ENCODE results near the gene C3orf18. TPM values are rescaled to one million over a fixed set of nuclear protein-coding genes. Genes with fewer than 3 reads are reported as not detected.

Gene C3orf18
- total RNA-seq, 1 donor from 2014 or later, result 57.2 TPM

- Histone ChIP-seq H3K9me3 (replicated peaks) (no peaks in the 10 kb centered on the region), H3K27ac (replicated peaks) (peak overlapping the region; percentile 100), H3K36me3 (peaks cover 21% of the 10 kb centered on the region), H3K4me1 (peaks cover 83% of the 10 kb centered on the region), H3K27me3 (ENCODE audit: low read depth) (no peaks in the 10 kb centered on the region), H3K4me3 (peak overlapping the region; percentile 81)
- intact Hi-C loops (cut with micrococcal nuclease), result no loop called here
- DNase-seq, result peak; percentile 22
- TF ChIP-seq CTCF (IDR thresholded peaks at IDR 0.05; ENCODE audit: borderline replicate concordance), result no peak
Measured at GRCh38 chr3:50610181-50610971, 42.8 kb upstream of the C3orf18 start.

GRCh38 chr3:50609763-50610085 is 42.2 kb upstream of the C3orf18 start:
- no peak for DNase-seq
- intact Hi-C loops (cut with micrococcal nuclease), result no loop called here
- Histone ChIP-seq H3K9me3 (replicated peaks) (no peaks in the 10 kb centered on the region), H3K4me3 (peak overlapping the region; percentile 81), H3K27ac (replicated peaks) (peak overlapping the region; percentile 100), H3K4me1 (peaks cover 89% of the 10 kb centered on the region), H3K36me3 (peaks cover 21% of the 10 kb centered on the region), H3K27me3 (ENCODE audit: low read depth) (no peaks in the 10 kb centered on the region)
- no peak for TF ChIP-seq CTCF (IDR thresholded peaks at IDR 0.05; ENCODE audit: borderline replicate concordance)

- peak overlapping the region; percentile 81 for H3K4me3 ChIP-seq
- no peak for DNase-seq
- TF ChIP-seq CTCF (IDR thresholded peaks at IDR 0.05; ENCODE audit: borderline replicate concordance), result no peak
- peaks cover 21% of the 10 kb centered on the region for H3K36me3 ChIP-seq
- H3K4me1 ChIP-seq, result peaks cover 94% of the 10 kb centered on the region
- no peaks in the 10 kb centered on the region for H3K27me3 ChIP-seq (ENCODE audit: low read depth)
- intact Hi-C loops (cut with micrococcal nuclease), result no loop called here
- H3K9me3 ChIP-seq (replicated peaks), result no peaks in the 10 kb centered on the region
- peak overlapping the region; percentile 100 for H3K27ac ChIP-seq (replicated peaks)
Measured at GRCh38 chr3:50609071-50609762, 41.7 kb upstream of the C3orf18 start.

- intact Hi-C loops (cut with micrococcal nuclease), result no loop called here
- Histone ChIP-seq H3K27ac (replicated peaks) (peak overlapping the region; percentile 100), H3K4me3 (peak overlapping the region; percentile 81), H3K27me3 (ENCODE audit: low read depth) (no peaks in the 10 kb centered on the region), H3K36me3 (peaks cover 21% of the 10 kb centered on the region), H3K4me1 (peaks cover 96% of the 10 kb centered on the region), H3K9me3 (replicated peaks) (no peaks in the 10 kb centered on the region)
- no peak for TF ChIP-seq CTCF (IDR thresholded peaks at IDR 0.05; ENCODE audit: borderline replicate concordance)
- no peak for DNase-seq
Measured at GRCh38 chr3:50608278-50608677, 40.7 kb upstream of the C3orf18 start.

- H3K4me1 ChIP-seq, result peaks cover 96% of the 10 kb centered on the region
- H3K4me3 ChIP-seq, result peak overlapping the region; percentile 18
- peaks cover 21% of the 10 kb centered on the region for H3K36me3 ChIP-seq
Measured at GRCh38 chr3:50607271-50608091, 39.9 kb upstream of the C3orf18 start.

More at GRCh38 chr3:50607271-50608091, 39.9 kb upstream of the C3orf18 start:
- Histone ChIP-seq H3K27ac (replicated peaks) (peak overlapping the region; percentile 100), H3K9me3 (replicated peaks) (no peaks in the 10 kb centered on the region), H3K27me3 (ENCODE audit: low read depth) (no peaks in the 10 kb centered on the region)
- intact Hi-C loops (cut with micrococcal nuclease), result no loop called here
- no peak for TF ChIP-seq CTCF (IDR thresholded peaks at IDR 0.05; ENCODE audit: borderline replicate concordance)
- no peak for DNase-seq

Measured in left ventricle myocardium inferior (tissue), 1 donor.